GM18511 (cell line): ENCODE measurements around the gene NDUFB4.

Source experiments
- ATAC-seq: cut with Tn5 transposase; IDR thresholded peaks from one replicate; pipeline ENCODE4 v1.9.1; 2021; ENCODE audit warnings: mild to moderate bottlenecking, moderate library complexity; ENCODE audit not compliant: unreplicated experiment

NDUFB4 gene

DNA sequence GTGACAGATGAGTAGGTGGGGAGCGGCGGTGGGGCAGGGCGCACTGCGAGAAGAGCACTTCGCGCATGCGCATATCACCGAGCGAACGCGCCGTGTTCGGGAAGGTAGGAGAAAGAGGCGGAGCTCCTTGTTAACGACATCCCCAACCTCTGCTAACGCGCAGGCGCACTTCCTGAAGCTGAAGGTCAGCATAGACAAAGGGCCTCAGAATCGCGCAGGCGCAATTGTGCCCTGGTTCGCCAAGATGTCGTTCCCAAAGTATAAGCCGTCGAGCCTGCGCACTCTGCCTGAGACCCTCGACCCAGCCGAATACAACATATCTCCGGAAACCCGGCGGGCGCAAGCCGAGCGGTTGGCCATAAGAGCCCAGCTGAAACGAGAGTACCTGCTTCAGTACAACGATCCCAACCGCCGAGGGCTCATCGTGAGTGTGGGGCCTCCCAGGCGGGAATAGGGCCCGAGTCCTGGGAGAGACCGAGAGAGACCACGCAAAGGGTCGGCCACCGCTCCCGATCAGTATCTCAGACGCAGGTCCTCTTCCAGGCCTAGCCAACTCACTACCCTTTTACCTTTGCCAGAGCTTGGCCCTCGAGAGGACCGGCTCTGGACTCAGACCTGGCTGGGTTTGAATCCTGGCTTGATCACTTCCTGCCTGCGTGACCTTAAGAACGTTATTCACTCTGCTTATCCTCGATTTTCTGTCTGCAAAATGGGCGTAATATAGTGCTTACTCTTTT lies at the start of gene NDUFB4:
NDUFB4 (plus strand) TSS at position 221 of the 737 bp plus-strand sequence; CDS start at position 245, 24 bp downstream.
- ATAC-seq, result peak; percentile 94

DNA sequence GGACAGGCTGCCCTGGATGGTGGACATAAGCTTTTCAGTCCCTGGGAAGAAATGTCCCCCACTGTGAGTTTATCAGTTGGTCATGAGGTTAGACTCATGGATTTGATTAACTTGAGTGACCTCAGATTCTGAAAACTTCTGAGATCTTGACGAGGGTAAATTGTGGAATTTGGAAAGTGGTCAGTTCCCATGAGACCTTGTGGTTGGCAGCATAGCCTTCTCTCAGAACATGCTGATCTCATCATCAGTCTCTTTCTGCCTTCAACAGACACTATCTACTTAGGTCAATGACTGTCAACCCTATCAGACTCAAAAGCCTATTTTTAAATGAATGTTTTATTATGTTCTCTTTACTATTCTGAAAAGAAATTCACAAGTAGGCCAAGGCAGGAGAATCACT lies 45.6 kb upstream of the NDUFB4 start:
- no peak for ATAC-seq

DNA sequence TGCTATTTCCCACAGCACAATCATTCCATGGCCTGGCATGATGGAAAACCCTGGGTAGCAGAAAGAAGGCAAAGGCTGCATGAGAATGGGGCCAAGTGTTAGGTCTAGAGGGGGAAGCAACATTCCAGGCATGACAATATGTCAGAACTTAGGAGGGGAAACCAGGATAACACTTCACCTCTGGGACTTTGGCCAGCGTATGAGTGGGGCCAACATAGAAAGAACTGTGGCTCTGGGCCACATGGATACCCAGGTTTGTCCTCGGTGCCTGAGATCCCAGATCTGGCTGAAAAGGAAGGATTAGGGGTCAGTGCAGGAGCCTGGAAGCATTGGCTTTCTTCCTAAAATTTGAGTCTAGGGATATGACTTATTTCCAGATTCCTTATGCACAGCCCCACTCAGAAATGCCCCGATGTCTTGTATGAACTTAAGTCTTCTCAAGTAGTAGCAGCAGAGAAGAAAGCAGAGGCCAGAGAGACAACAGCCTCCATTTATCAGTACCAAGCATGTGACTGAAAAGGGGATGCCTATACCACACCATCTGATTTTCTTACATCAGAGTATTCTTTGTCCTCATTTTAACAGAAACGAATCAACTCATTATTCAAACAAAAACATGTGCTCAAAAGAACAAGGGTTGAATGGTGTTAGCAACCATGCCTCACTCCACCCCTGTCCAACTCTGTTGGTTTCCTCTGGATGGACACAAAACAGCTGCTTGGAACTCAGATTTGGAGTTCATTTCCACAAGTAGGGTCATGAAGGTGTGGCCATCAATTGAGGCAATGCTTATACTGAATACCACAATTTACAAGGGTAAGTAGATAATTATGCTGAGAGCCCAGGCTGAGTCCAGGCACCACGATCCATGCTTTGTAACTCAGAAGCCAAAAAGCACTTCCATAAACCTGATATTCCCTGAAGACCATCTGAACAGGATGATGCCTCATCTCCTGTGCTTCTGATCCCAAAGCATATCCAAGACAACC lies 43.7 kb upstream of the NDUFB4 start:
- no peak for ATAC-seq

DNA sequence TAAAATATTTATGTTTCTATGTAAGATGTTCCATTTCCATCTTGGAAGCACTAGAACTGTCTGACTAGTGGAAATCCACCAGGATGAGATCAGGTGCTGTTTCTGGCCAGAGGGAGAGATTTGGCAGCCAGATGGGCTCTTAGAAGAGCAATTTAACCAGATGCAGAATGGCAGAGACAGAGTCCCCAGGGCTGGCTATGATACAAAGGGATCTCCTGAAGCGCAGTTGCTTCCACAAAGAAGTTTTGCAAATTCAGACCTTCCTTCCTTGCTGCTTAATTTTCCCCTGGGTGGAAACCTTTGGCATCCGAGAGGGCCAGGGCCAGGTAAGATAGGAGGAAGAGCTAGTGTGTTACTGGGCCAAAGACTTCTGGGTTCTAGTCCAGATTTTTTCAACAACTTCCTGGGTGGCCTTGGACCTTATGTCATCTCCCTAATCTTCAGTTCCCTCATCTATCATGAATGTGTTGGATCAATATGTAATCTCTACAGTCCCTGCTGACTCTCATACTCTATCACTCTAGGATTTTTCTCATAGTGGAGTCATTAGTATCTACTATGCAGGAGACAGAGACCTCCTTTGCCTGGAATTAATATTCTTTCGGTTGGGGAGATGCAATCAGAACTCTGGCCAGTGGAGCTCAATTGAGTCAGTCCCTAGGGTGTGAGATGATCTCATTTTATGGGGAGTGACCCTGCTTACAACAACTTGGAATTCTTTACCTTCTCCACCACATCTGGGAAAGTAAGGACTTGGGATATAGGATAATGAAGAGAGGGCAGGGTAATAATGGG lies 41.1 kb upstream of the NDUFB4 start:
- no peak for ATAC-seq

DNA sequence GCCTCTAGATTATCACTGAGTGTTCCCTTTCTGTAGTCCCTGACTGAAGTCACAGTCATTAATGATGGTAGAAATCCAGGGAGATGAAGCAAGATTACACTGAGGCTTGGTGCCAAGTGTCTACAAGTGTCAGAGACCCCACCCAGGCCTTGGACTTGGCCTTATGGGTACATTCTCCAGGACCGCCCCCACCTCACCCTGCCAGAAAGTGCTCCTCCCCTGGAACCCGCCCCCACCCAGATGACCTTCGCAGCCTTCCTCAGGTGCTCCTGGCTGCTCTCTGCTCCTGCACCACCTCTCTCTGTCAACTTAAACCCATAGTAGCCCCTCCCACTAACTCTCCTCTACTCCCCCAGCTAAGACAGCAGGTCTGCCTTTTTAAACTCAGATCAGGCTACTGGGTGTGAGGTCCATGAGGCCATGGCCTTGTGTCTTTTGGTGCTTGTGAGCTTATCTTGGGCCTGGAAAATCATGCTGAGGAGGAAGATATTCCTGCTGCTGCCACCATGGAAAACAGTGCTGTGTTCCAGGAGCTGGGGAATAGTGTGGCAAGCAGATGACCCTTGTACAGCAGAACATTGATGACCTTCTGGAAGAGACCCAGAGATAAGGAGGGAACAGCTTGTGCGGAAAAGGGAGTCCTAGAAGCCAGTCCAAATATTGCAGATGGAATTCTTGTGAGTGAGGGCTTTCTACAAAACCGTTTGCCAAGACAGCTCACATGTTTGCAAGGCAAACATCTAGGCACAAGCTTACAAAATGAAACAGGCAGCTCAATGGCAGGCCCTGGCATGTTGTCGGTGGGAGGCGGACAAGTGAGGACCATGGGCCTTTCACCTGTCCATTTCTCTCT lies 40.3 kb upstream of the NDUFB4 start:
- ATAC-seq, result no peak

DNA sequence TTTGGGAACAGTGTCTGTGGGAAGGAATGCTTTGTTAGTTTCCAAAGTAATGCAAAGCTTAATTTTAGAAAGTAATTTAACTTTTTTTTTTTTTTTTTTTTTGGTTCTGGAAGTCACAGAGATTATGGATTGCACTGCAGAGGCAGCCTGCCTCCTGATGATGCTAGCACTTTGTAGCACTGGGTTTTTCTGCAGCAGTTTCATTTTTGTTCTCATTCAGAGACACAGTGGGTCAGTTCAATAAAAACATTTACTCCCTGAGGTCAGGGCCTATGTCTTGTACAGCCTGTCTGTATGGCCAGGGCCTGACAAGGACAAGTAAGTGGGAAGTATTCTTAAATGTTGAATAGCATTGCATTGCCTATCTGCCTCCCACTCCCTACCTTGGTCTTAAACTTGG lies 39.0 kb upstream of the NDUFB4 start:
- ATAC-seq, result no peak

DNA sequence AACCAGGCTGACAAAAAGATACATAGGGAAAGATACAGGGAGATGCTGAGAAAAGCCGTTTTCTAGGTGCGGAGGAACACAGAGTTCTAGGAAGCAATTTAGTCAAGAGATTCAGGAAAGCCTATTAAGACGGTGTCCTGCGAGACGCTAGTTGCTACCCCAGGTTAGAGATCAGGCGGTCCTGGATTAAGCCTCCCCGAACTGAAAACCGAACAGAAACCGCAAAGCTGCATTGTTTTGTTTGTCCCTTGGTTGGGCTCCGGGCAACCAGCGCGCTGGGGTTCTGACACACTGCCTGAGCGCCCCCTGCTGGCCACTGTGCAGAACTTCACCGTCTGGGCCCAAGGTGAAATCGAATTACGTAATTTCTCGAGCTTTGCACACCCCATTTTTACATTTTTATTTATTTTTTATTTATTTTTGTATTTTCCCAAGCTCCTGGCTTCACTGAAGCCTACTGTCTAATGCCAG lies 37.3 kb upstream of the NDUFB4 start:
- peak; percentile 88 for ATAC-seq

DNA sequence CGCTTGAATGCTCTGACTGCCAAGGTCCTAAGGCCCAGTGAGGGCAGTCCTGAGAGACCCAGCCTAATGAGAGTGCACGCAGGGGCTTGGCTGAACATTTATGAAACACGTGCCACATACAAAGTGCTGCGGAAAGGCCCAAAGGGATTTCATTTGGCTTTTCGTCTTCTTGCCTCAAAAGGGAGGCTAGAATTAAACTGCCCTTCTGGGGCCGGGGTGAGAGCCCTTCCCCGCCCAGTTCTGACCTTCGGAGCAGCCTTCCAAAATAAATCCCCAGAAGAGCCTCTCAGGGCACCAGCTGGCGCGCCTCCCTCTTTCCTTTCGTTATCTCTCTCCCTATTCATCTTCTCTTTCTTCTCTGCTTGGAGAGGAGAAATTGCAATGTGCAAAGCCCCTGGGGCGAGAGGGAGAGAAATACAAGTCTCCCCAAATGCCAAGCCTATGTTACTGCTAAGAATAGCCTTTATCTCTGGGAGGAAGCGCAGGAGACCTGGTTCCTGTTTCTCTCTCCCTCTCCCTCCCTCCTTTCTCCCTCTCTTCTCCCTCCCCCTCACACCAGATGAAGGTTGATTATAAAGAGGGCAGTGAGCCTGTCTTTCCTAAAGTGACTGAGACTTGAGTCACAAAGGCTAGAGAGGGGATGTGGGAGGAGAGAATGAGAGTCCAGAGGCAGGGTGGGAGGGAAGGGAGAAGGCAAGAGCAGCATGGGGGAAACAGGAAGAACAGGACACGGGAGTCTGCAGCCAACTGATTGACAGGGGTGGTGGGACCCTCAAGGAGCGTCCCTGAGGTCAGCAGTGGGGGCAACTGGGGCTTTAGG lies 36.7 kb upstream of the NDUFB4 start:
- peak; percentile 41 for ATAC-seq

DNA sequence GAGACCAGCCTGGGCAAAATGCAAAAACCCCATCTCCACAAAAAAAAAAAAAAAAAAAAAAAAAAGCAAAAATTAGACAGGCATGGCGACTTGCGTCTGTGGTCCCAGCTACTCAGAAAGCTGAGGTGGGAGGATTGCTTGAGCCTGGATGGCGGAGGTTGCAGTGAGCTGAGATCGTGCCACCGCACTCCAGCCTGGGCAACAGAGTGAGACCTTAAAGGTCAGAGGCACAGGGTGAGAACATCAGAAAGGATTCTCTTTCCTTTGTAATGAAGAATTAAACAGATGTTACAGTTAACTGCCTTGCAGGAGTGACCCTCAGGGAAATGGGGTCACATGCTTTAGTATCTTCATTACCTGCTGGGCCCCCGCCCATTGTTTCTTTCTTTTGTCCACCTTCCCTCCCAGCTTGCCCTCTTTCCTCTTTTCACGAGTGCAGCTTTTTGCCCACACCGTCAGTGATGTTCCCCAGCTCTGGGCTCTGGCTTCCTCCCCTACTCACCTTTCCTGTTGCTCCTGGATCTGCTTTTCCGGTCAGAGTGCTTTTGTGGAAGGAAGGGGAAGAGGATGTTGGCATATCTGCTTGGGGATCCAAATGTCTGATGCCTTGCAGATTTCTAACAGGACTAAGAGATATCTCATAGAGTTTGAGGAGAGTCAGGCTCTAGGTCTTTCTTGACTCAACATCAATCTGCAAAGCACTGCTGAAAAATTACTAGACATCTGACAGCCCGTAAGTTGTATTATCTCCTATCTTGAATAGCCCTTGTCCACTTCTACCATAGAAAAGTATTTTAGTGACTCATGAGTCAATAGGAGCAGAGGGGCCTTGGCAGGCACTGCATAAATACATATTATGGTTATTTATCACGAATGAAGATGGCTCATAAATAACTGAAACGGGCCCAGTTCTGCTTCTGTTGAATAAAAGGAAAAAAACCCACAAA lies 35.6 kb upstream of the NDUFB4 start:
- no peak for ATAC-seq

DNA sequence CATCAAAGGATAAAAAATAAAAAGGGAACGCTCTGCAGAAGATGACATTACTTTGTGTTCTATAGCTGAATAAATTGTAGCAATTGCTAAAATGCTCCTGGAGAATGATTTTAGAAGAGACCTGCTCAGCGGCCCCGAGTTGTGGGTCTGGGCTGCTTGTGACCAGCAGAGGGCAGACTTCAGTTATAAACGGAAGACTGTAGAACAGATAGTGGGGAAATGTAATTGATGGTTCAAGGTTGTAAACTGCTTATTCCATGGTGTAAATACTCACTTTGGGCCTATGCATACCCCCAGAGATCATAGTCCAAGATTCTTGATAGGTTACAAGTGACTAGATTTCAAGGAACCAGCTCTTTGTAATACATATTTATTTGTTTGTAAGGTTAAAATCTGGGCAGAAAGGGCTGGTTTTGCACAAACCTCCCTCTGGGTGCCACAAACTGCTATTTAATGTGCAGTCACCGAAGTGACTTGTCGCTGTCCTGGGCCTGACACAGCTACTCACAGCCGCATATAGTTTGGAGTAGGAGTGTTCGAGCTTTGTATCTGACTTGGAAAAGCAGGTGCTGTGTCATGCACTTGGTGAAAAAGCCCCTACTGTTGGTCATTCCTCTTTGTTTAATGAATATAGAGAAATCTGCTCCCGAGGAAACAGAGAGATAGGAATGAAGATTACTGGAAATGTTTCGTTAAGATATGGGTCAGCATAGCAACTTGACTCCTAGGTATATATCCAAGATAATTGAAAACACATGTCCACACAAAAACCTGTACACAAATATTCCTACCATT lies 34.7 kb upstream of the NDUFB4 start:
- ATAC-seq, result peak; percentile 49

DNA sequence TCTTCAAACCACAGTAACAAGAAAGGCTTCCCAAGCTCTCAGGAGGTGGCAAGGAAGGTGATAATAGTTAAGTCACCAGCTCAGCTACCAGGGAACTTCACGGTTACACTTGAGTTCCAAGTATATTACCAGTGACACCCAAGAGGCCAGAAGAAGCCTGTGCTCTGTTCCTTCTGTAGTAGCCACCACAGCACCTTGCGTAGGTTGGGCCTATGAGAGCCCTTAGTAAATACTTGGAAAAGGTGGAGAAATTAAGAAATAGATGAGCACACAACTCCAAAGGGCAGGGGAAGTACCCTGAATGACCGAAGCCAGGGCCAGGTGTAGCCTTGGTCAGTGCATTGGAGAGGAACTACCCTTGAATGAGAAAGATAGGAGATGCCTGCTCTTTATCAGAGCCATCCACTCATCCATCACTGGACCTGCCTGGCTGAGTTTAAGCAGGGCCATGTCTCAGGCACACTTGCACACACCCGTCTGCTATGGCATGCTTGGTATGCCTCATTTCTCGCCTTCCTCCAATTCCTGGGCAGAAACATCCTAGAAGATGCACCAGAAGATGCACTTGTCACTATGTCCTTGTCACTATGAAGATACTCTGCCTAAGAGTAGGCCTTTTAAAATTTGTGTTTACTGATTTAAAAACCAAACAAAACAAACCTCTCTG lies 32.6 kb upstream of the NDUFB4 start:
- ATAC-seq, result no peak

DNA sequence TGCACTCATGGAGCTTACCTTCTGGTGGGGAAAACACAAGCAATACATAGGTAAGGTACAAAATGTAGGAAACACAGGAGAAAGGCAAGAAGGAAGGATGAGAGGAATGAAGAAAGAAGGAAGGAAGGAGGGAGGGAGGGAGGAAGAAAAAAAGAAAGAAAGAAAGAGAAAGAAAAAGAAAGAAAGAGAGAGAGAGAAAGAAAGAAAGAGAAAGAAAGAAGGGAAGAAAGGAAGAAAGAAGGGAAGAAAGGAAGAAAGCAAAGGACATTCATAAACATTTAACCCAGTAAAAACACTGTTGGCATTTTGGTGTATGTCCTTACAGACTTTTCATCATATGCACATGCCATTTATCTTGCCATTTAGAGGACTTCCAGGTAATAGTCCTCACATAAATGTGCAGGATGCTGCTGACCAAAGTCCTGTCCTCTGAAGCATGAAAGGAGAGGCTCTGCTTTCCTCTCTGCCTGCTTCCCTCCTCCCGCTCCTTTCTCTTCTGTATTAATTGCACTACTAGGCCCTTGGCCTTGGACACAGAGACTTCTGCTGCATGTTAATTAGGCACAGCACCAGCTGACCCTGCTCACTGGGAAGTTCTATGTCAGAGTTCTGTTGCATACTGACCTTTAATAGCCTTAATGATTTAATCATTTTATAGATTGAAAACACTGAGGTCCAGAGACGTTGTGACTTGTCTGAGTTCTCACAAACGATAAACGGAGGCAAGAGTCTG lies 29.7 kb upstream of the NDUFB4 start:
- ATAC-seq, result no peak

DNA sequence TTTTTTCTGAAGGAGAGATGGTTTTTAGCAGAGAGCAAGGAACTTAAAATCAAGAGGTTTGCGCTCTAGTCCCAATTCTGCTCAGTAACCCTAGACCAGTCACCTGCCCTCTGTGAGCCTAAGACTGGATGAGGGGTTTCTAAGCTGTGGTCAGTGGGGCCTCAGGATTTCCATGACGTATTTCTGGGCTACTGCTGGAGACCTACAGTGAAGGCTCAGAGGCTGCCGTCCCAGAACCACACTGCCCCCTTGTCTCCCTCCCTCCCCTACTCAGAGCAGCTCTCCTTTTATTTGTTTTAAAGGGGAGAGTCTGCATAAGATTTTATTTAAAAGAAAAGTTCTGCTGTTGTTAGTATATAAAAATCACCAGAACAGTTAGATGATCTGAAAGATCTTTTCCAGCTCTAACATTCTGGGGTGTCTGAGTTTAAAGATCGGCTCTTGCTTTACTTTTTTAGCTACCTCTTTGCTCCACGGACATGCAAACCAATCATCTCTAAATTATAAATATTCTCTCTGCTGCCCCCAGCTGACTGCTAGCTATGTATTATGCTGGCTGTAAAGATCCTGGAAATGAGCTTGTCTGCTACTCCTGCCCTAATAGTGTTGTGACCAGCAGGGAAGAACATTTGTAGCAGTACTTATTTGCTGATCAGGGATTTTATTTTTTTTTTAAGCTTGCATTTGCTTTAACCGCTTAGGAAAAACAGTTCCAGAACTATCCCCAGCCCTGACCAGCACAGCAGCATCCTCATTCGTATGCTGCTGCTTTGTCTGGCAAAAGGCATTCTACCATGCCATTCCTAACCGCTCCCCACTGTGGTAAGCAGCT lies 28.6 kb upstream of the NDUFB4 start:
- peak; percentile 81 for ATAC-seq

DNA sequence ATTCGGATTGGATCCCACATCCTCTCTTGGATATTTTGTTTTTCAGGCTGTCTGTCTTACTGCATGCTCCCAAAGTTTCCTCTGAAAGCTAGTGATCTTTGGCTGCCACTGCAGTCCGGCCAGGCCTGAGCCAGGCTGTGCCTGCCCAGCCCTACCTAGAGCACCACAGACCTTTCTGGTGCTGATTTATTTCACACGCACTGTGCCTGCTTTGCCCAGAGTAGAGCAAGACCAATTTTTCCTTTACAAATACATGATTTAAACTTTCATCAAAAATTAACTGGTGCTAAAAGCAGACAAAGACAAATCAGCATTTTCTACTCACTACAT lies 28.0 kb upstream of the NDUFB4 start:
- ATAC-seq, result no peak

DNA sequence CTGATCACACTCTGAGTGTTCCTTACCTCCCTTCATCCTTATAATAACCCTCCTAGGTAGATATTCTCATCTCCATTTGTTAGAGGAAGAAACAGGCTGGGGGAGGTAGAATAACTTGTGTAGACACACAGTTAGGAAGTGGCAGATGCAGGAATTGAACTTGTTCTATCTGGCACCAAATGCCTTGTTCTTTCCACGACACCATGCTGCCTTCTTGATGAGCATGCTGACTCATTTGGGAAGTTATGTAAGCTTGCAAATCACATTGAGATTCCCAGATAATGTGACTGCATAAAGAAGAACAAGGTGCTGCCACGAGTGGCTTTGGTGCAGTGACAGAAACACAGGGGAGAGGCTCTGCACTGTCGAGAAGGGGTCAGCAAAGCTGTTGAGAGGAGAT lies 27.5 kb upstream of the NDUFB4 start:
- ATAC-seq, result no peak
